OCI-LY7 (cell line): ENCODE data around the gene KCNQ2. TPM values are rescaled to one million over a fixed set of nuclear protein-coding genes. Genes with fewer than 3 reads are reported as not detected.
"Not testable (repeated sequence)": the region's sequence is repeated elsewhere in the genome, so short reads cannot be mapped to it uniquely, and the experiment has no call there.

ENCODE experiments used
- BruUV-seq: library from RNA; stranded (reverse); fragments of 400-500 nt; replicated peaks from 2 replicates; lab custom pipeline; 2021; lab: Mats Ljungman, UMichigan
- CTCF ChIA-PET: fragments of 300-600 bp; sonication (Branson Sonifier 250); formaldehyde crosslinking; loops from one replicate; lab custom pipeline; 2022; ENCODE audit warnings: antibody characterized with exemption; ENCODE audit not compliant: unreplicated experiment; lab: Charles Lee
- POLR2A ChIA-PET: fragments of 300-600 bp; sonication (Branson Sonifier 250); formaldehyde crosslinking; loops from one replicate; lab custom pipeline; 2022; ENCODE audit warnings: antibody characterized with exemption; lab: Charles Lee
- DNase-seq: peaks from one replicate; pipeline ENCODE4 v3.0.0-alpha.2; 2015; ENCODE audit warnings: low spot score
- H2AFZ ChIP-seq: fragments of 200-600 bp; sonication (generic), shearing (Covaris generic); 2 replicates; pipeline ENCODE4 v1.6.1; 2014; ENCODE audit warnings: mild to moderate bottlenecking, antibody characterized with exemption, low read length, moderate library complexity
- H3K27ac ChIP-seq: fragments of 200-600 bp; sonication (generic); 2 replicates; pipeline ENCODE4 v1.5.1; 2014; ENCODE audit warnings: mixed run types, low read depth, mild to moderate bottlenecking, moderate library complexity, low read length, inconsistent platforms; ENCODE audit not compliant: poor library complexity, severe bottlenecking
- H3K36me3 ChIP-seq: fragments of 200-600 bp; sonication (generic); 2 replicates; pipeline ENCODE4 v1.6.1; 2014; ENCODE audit warnings: mild to moderate bottlenecking, antibody characterized with exemption, low read length, moderate library complexity, mixed read lengths; ENCODE audit not compliant: insufficient read depth
- H3K4me1 ChIP-seq: fragments of 200-600 bp; sonication (generic); 2 replicates; pipeline ENCODE4 v1.5.1; 2014; ENCODE audit warnings: mild to moderate bottlenecking, low read length; ENCODE audit not compliant: insufficient read depth, poor library complexity, severe bottlenecking
- H3K4me2 ChIP-seq: fragments of 200-600 bp; sonication (generic); 2 replicates; pipeline ENCODE4 v1.6.1; 2014; ENCODE audit warnings: mild to moderate bottlenecking, low read length
- H3K4me3 ChIP-seq: fragments of 200-600 bp; sonication (generic); 2 replicates; pipeline ENCODE4 v1.5.1; 2014; ENCODE audit warnings: mild to moderate bottlenecking, low read depth, low read length; ENCODE audit not compliant: poor library complexity, severe bottlenecking
- H3K79me2 ChIP-seq: fragments of 200-600 bp; sonication (generic); 2 replicates; pipeline ENCODE4 v1.6.1; 2016; ENCODE audit warnings: low read depth, mild to moderate bottlenecking, low read length, moderate library complexity, mixed read lengths; ENCODE audit not compliant: insufficient read depth
- H3K9me2 ChIP-seq: fragments of 200-600 bp; sonication (generic); 2 replicates; pipeline ENCODE4 v1.6.1; 2016; ENCODE audit warnings: mild to moderate bottlenecking, low read length, mixed read lengths; ENCODE audit not compliant: insufficient read depth
- H3K9me3 ChIP-seq: fragments of 200-600 bp; sonication (generic); 2 replicates; pipeline ENCODE4 v1.6.1; 2014; ENCODE audit warnings: mild to moderate bottlenecking, mixed run types, low read length, mixed read lengths
- H4K20me1 ChIP-seq: fragments of 200-600 bp; sonication (generic); 2 replicates; pipeline ENCODE4 v1.6.1; 2014; ENCODE audit warnings: mild to moderate bottlenecking, antibody characterized with exemption, low read length, moderate library complexity, mixed read lengths; ENCODE audit not compliant: insufficient read depth
- CTCF ChIP-seq: fragments of 200-600 bp; sonication (generic); conservative IDR thresholded peaks from 2 replicates; pipeline ENCODE4 v1.5.1; 2014; ENCODE audit warnings: mild to moderate bottlenecking, antibody characterized with exemption, low read length, moderate library complexity, mixed read lengths
- EZH2phosphoT487 ChIP-seq: fragments of 200-600 bp; sonication (generic); IDR thresholded peaks from 2 replicates; pipeline ENCODE4 v1.6.1; 2018; ENCODE audit warnings: low read depth, borderline replicate concordance, mild to moderate bottlenecking, mixed run types, antibody characterized with exemption, low read length, moderate library complexity, mixed read lengths
- intact Hi-C: fragments of 100-400 bp; cut with micrococcal nuclease; formaldehyde crosslinking; loops from one replicate; pipeline ENCODE4 v1.10.0; 2022; ENCODE audit not compliant: unreplicated experiment
- total RNA-seq, 2 experiments: library from RNA; depleted of rRNA in 1 of 2; stranded (reverse); fragments of >200 nt in 1 of 2; shearing (Covaris generic) in 1 of 2; gene quantifications; 2 replicates each; pipeline ENCODE4 v1.2.3, GENCODE V29; 2014 to 2022

The KCNQ2 gene
- total RNA-seq, 2 experiments from 2014 or later: not detected

- CTCF ChIA-PET: no interaction called here
- no peak overlapping the region for H2AFZ ChIP-seq
- H3K79me2 ChIP-seq: no peaks in the 10 kb centered on the region
- no peak overlapping the region for H3K27ac ChIP-seq
- no TSS peak for BruUV-seq
- POLR2A ChIA-PET: no interaction called here
- intact Hi-C loops: loop anchor here (5.0 kb wide), 1 partner anchor 75 kb away; no protein-coding TSS in a partner anchor
- H3K4me3 ChIP-seq: no peak overlapping the region
- H3K36me3 ChIP-seq: no peaks in the 10 kb centered on the region
- no peak overlapping the region for H3K4me2 ChIP-seq
- no peaks in the 10 kb centered on the region for H4K20me1 ChIP-seq
- H3K9me2 ChIP-seq: no peaks in the 10 kb centered on the region
- H3K9me3 ChIP-seq: no peaks in the 10 kb centered on the region
- TF ChIP-seq EZH2phosphoT487 (no peak), CTCF (peak; percentile 82)
- no peak for DNase-seq
- H3K4me1 ChIP-seq: no peaks in the 10 kb centered on the region
These were observed 90.5 kb downstream of the KCNQ2 start for GRCh38 chr20:63381781-63382431.

GRCh38 chr20:63380346-63380870, 92.0 kb downstream of the KCNQ2 start:
- no peak for DNase-seq
- no TSS peak for BruUV-seq
- Histone ChIP-seq H3K4me2 (no peak overlapping the region), H3K9me3 (no peaks in the 10 kb centered on the region), H3K36me3 (no peaks in the 10 kb centered on the region), H3K27ac (no peak overlapping the region), H3K4me1 (no peaks in the 10 kb centered on the region), H3K4me3 (no peak overlapping the region), H4K20me1 (no peaks in the 10 kb centered on the region), H2AFZ (no peak overlapping the region), H3K79me2 (no peaks in the 10 kb centered on the region), H3K9me2 (no peaks in the 10 kb centered on the region)
- TF ChIP-seq EZH2phosphoT487 (no peak), CTCF (no peak)
- POLR2A ChIA-PET: no interaction called here
- CTCF ChIA-PET: no interaction called here
- intact Hi-C loops: loop anchor here (5.0 kb wide), 1 partner anchor 73 kb away; no protein-coding TSS in a partner anchor

- H3K4me3 ChIP-seq, H3K9me3 ChIP-seq, H2AFZ ChIP-seq, H3K4me2 ChIP-seq, H3K9me2 ChIP-seq, BruUV-seq, H3K79me2 ChIP-seq, POLR2A ChIA-PET, H3K36me3 ChIP-seq, CTCF ChIA-PET, DNase-seq, H3K4me1 ChIP-seq, H4K20me1 ChIP-seq, H3K27ac ChIP-seq: not testable (repeated sequence)
- intact Hi-C loops: loop anchor here (5.0 kb wide), 1 partner anchor 73 kb away; no protein-coding TSS in a partner anchor
These were observed 92.6 kb downstream of the KCNQ2 start for GRCh38 chr20:63379872-63380271.
